ENCODE results near the gene STX2.

Gene STX2

DNA sequence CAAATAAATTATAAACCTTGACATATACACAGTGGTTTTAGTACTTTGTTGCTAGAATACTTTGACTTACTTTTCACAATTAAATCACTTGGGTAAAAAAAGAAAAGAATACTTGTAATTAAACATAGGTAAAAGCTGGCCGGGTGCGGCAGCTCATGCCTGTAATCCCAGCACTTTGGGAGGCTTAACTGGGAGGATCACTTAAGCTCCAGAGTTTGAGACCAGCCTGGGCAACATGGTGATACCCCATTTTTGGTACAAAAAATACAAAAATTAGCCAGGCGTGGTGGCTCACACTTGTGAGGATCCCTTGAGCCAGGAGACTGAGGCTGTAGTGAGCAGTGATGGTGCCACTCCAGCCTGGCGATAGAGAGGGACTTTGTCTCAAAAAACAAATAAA lies 7.8 kb downstream of the STX2 start:
- TF ChIP-seq, protein P1, sequence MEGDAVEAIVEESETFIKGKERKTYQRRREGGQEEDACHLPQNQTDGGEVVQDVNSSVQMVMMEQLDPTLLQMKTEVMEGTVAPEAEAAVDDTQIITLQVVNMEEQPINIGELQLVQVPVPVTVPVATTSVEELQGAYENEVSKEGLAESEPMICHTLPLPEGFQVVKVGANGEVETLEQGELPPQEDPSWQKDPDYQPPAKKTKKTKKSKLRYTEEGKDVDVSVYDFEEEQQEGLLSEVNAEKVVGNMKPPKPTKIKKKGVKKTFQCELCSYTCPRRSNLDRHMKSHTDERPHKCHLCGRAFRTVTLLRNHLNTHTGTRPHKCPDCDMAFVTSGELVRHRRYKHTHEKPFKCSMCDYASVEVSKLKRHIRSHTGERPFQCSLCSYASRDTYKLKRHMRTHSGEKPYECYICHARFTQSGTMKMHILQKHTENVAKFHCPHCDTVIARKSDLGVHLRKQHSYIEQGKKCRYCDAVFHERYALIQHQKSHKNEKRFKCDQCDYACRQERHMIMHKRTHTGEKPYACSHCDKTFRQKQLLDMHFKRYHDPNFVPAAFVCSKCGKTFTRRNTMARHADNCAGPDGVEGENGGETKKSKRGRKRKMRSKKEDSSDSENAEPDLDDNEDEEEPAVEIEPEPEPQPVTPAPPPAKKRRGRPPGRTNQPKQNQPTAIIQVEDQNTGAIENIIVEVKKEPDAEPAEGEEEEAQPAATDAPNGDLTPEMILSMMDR (IDR thresholded peaks at IDR 0.05): no peak
- Mint-ChIP-seq H3K4me1 (peaks cover 68% of the 10 kb centered on the region), H3K4me3 (no peak overlapping the region), H3K27ac (no peak overlapping the region), H3K27me3 (ENCODE audit: low read depth, poor library complexity) (peaks cover 3% of the 10 kb centered on the region), H3K9me3 (no peaks in the 10 kb centered on the region), H3K36me3 (ENCODE audit: low read depth) (peaks cover 5% of the 10 kb centered on the region)
- DNase-seq: no peak

GRCh38 chr12:130830246-130830551 lies 8.9 kb downstream of the STX2 start:
- Mint-ChIP-seq H3K27ac (peak overlapping the region; percentile 20), H3K36me3 (ENCODE audit: low read depth) (peaks cover 5% of the 10 kb centered on the region), H3K9me3 (no peaks in the 10 kb centered on the region), H3K27me3 (ENCODE audit: low read depth, poor library complexity) (peaks cover 3% of the 10 kb centered on the region), H3K4me1 (peaks cover 59% of the 10 kb centered on the region), H3K4me3 (no peak overlapping the region)
- TF ChIP-seq, protein P1 (IDR thresholded peaks at IDR 0.05): no peak
- no peak for DNase-seq

DNA sequence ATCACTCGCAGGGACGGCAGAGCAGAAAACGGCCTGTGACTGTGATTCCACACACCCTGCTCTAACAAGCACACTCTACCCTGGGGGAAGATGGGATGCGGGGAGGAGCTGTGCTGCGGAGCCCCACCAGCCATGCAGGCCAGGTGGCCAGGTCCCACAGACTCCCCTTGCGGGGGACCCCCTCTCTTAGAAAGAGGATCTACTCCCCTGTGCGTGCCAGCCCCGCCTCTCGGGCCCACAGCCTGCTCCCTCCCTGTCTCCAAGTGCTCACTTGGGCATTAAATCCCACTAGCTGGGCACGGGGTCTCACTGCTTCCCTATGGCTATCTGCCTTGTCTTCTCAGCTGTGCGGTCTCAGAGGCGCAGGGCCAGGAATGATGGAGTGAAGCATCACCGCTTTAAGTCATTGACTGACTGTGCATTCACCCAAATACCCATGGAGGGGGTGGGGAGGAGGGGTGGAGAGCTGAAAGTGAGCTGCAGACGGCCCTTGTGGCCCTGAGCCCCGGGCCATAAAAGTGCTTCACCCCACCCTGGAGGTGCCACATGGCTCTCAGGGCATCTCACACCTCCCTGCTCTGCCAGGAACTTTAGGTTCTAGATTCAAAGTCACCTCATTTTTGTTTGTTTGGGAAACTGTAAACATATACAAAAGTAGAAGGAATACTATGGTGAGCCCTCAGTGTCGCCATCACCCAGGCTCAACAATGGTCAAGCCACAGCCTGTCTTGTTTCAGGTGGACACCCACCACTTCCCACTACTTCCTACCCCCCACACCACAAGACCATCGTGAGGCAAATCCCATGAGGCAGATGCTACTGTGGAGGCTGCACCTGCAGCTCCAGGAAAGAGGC lies 9.4 kb downstream of the STX2 start:
- TF ChIP-seq, protein P1 (IDR thresholded peaks at IDR 0.05): no peak
- no peaks in the 10 kb centered on the region for H3K9me3 Mint-ChIP-seq
- DNase-seq: no peak
- H3K27me3 Mint-ChIP-seq (ENCODE audit: low read depth, poor library complexity): peaks cover 3% of the 10 kb centered on the region
- no peak overlapping the region for H3K4me3 Mint-ChIP-seq
- no peak overlapping the region for H3K27ac Mint-ChIP-seq
- H3K4me1 Mint-ChIP-seq: peaks cover 54% of the 10 kb centered on the region
- H3K36me3 Mint-ChIP-seq (ENCODE audit: low read depth): peaks cover 5% of the 10 kb centered on the region

DNA sequence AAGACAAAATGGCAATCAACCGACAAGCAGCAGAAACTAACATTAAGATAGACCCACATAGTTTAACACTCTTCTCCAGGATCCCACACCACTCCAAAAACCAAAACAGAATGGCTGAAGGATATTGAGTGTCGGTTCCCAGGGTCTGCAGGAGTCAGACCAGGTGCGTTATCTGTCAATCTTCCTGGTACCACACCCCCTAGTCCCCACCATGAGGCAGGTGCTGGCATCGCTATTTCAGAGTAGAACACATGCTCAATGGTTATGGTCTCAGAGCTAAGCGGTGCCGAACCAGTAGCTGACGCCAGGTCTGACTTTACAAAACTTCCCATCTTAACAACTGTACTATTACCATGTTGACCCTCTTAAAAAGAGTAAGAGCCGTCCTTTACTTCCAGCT lies 10.2 kb downstream of the STX2 start:
- TF ChIP-seq, protein P1 (IDR thresholded peaks at IDR 0.05): no peak
- H3K27me3 Mint-ChIP-seq (ENCODE audit: low read depth, poor library complexity): peaks cover 3% of the 10 kb centered on the region
- H3K4me1 Mint-ChIP-seq: peaks cover 49% of the 10 kb centered on the region
- DNase-seq: no peak
- H3K36me3 Mint-ChIP-seq (ENCODE audit: low read depth): peaks cover 5% of the 10 kb centered on the region
- no peak overlapping the region for H3K4me3 Mint-ChIP-seq
- no peak overlapping the region for H3K27ac Mint-ChIP-seq
- H3K9me3 Mint-ChIP-seq: no peaks in the 10 kb centered on the region

GRCh38 chr12:130827432-130827831 lies 11.6 kb downstream of the STX2 start:
- TF ChIP-seq, protein P1 (IDR thresholded peaks at IDR 0.05): no peak

More at GRCh38 chr12:130827432-130827831, 11.6 kb downstream of the STX2 start:
- Mint-ChIP-seq H3K9me3 (no peaks in the 10 kb centered on the region), H3K36me3 (ENCODE audit: low read depth) (peaks cover 19% of the 10 kb centered on the region), H3K4me1 (peaks cover 34% of the 10 kb centered on the region), H3K27me3 (ENCODE audit: low read depth, poor library complexity) (peaks cover 3% of the 10 kb centered on the region), H3K4me3 (no peak overlapping the region), H3K27ac (no peak overlapping the region)
- no peak for DNase-seq

All from nephron progenitor cell (in vitro differentiated cells).